Epithelial cell of alveolus of lung (primary cell): ENCODE results near the gene TMEM233. TPM values are rescaled to one million over a fixed set of nuclear protein-coding genes. Genes with fewer than 3 reads are reported as not detected.

Experiments
- total RNA-seq: library from RNA; depleted of rRNA; stranded (reverse); fragments of >200 nt; gene quantifications from 2 replicates; pipeline ENCODE4 v1.2.1, GENCODE V29; 2015

TMEM233 gene
- not detected in 2 replicates for total RNA-seq

GRCh38 chr12:119593578-119594398, at the start of gene TMEM233:
TSS of gene TMEM233 (plus strand) at chr12:119593774. CDS start at chr12:119593849, 75 bp downstream.

GRCh38 chr12:119667577-119668323, 74.2 kb downstream of the TMEM233 start, which contains the start of gene PRKAB1:
TSS of gene PRKAB1 (plus strand) at chr12:119668133. CDS start at chr12:119668245, 112 bp downstream.

Other genes with a start within 250 kb of the TMEM233 start
- 11.2 and 23.6 TPM in 2 replicates for gene PRKAB1, start 74.4 kb downstream of the TMEM233 start, total RNA-seq